ENCODE data around the gene LAPTM5. TPM values are rescaled to one million over a fixed set of nuclear protein-coding genes. Genes with fewer than 3 reads are reported as not detected.

Gene LAPTM5
- total and polyA plus RNA-seq, 2 donors (not counting 1 experiment from before 2014, with no cell fraction given) = 1,384 to 1,519 TPM

DNA sequence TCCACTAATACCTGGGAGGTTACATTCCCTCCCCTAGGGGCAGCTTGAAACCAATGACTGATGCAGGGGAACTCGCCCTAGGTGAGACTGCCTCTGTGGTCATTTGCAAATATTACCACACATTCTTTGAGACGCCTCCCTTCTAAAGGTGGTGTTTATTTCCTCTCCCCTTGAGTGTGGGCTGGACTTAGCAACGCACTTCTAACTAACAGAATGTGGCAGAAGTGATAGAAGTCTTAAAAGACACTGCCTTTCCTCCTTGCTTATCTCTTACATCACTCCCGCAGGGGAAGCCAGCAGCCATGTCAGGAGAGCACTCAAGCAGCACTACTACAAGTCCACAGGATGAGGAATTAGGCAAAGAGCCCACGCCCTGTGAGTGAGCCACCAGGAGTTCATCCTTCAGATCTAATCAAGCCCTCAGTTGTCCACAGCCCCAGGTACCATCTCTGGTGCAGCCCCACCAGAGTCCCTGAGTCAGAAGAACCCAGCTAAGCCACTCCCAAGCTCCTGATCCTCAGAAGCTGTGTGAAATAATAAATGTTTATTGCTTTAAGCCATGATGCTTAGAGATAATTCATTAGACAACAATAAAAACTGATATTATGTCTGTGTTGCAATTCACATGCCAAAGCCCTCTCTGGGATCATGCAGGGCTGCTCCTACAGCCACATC lies 19.4 kb downstream of the LAPTM5 start:
- peaks cover 9 to 98% of the 10 kb centered on the region in 2 experiments for H3K36me3 ChIP-seq (replicated peaks in 1 of 2; ENCODE audit: control extremely low read depth in 1 of 2, control insufficient read depth in 1 of 2, extremely low read depth in 1 of 2, insufficient read depth in 2 of 2, low read length in 1 of 2)
- H2AFZ ChIP-seq (ENCODE audit: insufficient read depth, low read depth, low read length, poor library complexity, severe bottlenecking) = no peak overlapping the region
- H3K4me1 ChIP-seq (ENCODE audit: control insufficient read depth in 2 of 2, insufficient read depth in 2 of 2, low read length in 2 of 2) = peaks cover 35 to 62% of the 10 kb centered on the region in 2 donors
- peaks cover 74% of the 10 kb centered on the region for H3K4me1 Mint-ChIP-seq
- no peak overlapping the region for H3K4me2 ChIP-seq (replicated peaks; ENCODE audit: low read depth, low read length, poor library complexity, severe bottlenecking)
- no peak overlapping the region for H3K4me3 ChIP-seq (ENCODE audit: control extremely low read depth in 1 of 5, extremely low read depth in 1 of 5, insufficient read depth in 1 of 5, low read depth in 2 of 5, low read length in 4 of 5)
- H3K27ac ChIP-seq (ENCODE audit: low read length in 2 of 2) = peak overlapping the region; percentile 28 to 60
- no peak overlapping the region for H3K9ac ChIP-seq (ENCODE audit: low read length)
- no peaks in the 10 kb centered on the region for H3K27me3 Mint-ChIP-seq
- peak; percentile 31 for DNase-seq
- H3K4me3 Mint-ChIP-seq = peak overlapping the region; percentile 21
- intact Hi-C loops (cut with micrococcal nuclease) = no loop called here
- H3K9me3 Mint-ChIP-seq (ENCODE audit: insufficient read depth) = no peaks in the 10 kb centered on the region
- peaks cover 87% of the 10 kb centered on the region for H4K20me1 ChIP-seq (ENCODE audit: control insufficient read depth, insufficient read depth, low read length, poor library complexity, severe bottlenecking)
- peaks cover 57% of the 10 kb centered on the region for H3K79me2 ChIP-seq (ENCODE audit: control insufficient read depth, insufficient read depth, low read length)
- ChIA-PET POLR2A (interaction anchor here (1.3 kb wide), 2 partner anchors 11 to 23 kb away, joined by 4 read pairs; no protein-coding TSS in a partner anchor), CTCF (interaction anchor here (1.2 to 38.6 kb wide), 6 partner anchors 16 to 44 kb away, joined by 4 to 769 read pairs (median 6); partner anchors contain the start of gene LAPTM5)
- WGBS (ENCODE audit: insufficient coverage) = 72% methylated on average over 3 of the region's 5 CpGs
- H3K27me3 ChIP-seq (replicated peaks in 1 of 4; ENCODE audit: control extremely low read depth in 1 of 4, control insufficient read depth in 3 of 4, insufficient read depth in 4 of 4, low read length in 3 of 4) = no peaks in the 10 kb centered on the region
- ATAC-seq (ENCODE audit: low read depth) = peak; percentile 23
- no peak for TF ChIP-seq EZH2 (IDR thresholded peaks at IDR 0.05; ENCODE audit: borderline replicate concordance, insufficient read depth, low read depth, low read length, poor library complexity, severe bottlenecking)
- no peak for TF ChIP-seq CTCF (IDR thresholded peaks at IDR 0.05)
- H3K27ac Mint-ChIP-seq = peak overlapping the region; percentile 93
- H3K9me3 ChIP-seq (ENCODE audit: control extremely low read depth in 1 of 3, control insufficient read depth in 2 of 3, insufficient read depth in 1 of 3, low read length in 2 of 3) = no peaks in the 10 kb centered on the region

Measured in B cell (primary cell).